HG03342 (cell line): ENCODE data around the gene CATSPERZ.

Experiments used
- ATAC-seq: cut with Tn5 transposase; IDR thresholded peaks from one replicate; pipeline ENCODE4 v1.9.1; 2021; ENCODE audit warnings: mild to moderate bottlenecking, moderate library complexity; ENCODE audit not compliant: unreplicated experiment

CATSPERZ gene

GRCh38 chr11:64263021-64263946, 36.9 kb upstream of the CATSPERZ start:
- ATAC-seq = no peak

- no peak for ATAC-seq
These were observed 36.2 kb upstream of the CATSPERZ start for GRCh38 chr11:64263947-64264317.

- ATAC-seq = no peak
These were observed 35.7 kb upstream of the CATSPERZ start for GRCh38 chr11:64264371-64264852.

GRCh38 chr11:64265176-64266160, 34.7 kb upstream of the CATSPERZ start:
- no peak for ATAC-seq

- ATAC-seq = no peak
These were observed 33.8 kb upstream of the CATSPERZ start for GRCh38 chr11:64266339-64266738.

- ATAC-seq = no peak
These were observed 32.8 kb upstream of the CATSPERZ start for GRCh38 chr11:64267207-64267945.

- no peak for ATAC-seq
These were observed 31.9 kb upstream of the CATSPERZ start for GRCh38 chr11:64268025-64268892.

- peak; percentile 15 for ATAC-seq
These were observed 31.1 kb upstream of the CATSPERZ start for GRCh38 chr11:64268893-64269539.

GRCh38 chr11:64269540-64270220, 30.5 kb upstream of the CATSPERZ start:
- peak; percentile 63 for ATAC-seq

- ATAC-seq = no peak
These were observed 24.9 kb upstream of the CATSPERZ start for GRCh38 chr11:64275031-64275800.

GRCh38 chr11:64275841-64276240, 24.3 kb upstream of the CATSPERZ start:
- ATAC-seq = no peak

GRCh38 chr11:64276653-64277431, 23.3 kb upstream of the CATSPERZ start:
- no peak for ATAC-seq

- no peak for ATAC-seq
These were observed 21.5 kb upstream of the CATSPERZ start for GRCh38 chr11:64278576-64279190.

GRCh38 chr11:64281957-64282770, 18.0 kb upstream of the CATSPERZ start:
- ATAC-seq = no peak

- ATAC-seq = no peak
These were observed 17.1 kb upstream of the CATSPERZ start for GRCh38 chr11:64283092-64283491.
